Activated T-cell treated with anti-CD3 and anti-CD28 coated beads, Interleukin-2, amount 50 U/mL, for 4 hours (primary cell): ENCODE data around the gene YJU2. TPM values are rescaled to one million over a fixed set of nuclear protein-coding genes. Genes with fewer than 3 reads are reported as not detected.

Source experiments
- ATAC-seq, 2 donors: fragments of 200-7000 bp; cut with Tn5 transposase; one replicate each; pipeline ENCODE4 v1.10.0; 2021
- DNase-seq: peaks from one replicate; pipeline ENCODE4 v3.0.0-alpha.2; 2020
- H3K27me3 Mint-ChIP-seq: one replicate; pipeline ENCODE4 v1.8.0; 2021; ENCODE audit warnings: low read depth, mixed read lengths
- H3K36me3 Mint-ChIP-seq: one replicate; pipeline ENCODE4 v1.8.0; 2022; ENCODE audit warnings: mixed read lengths; ENCODE audit not compliant: insufficient read depth
- H3K4me1 Mint-ChIP-seq: one replicate; pipeline ENCODE4 v1.8.0; 2021; ENCODE audit warnings: low read depth, mixed read lengths
- H3K4me3 Mint-ChIP-seq: one replicate; pipeline ENCODE4 v1.8.0; 2021; ENCODE audit warnings: mild to moderate bottlenecking, moderate library complexity, mixed read lengths
- H3K9me3 Mint-ChIP-seq: one replicate; pipeline ENCODE4 v1.8.0; 2021; ENCODE audit warnings: mixed read lengths
- total RNA-seq, 3 donors: library from RNA; stranded (reverse); gene quantifications; one replicate each; pipeline ENCODE4 v1.2.1, GENCODE V29; 2021

YJU2 gene
- 10 to 100 TPM; 59.7 to 60.7 (median 59.9) TPM for total RNA-seq

- H3K36me3 Mint-ChIP-seq = peaks cover 24% of the 10 kb centered on the region
- H3K9me3 Mint-ChIP-seq = peaks cover 3% of the 10 kb centered on the region
- no peaks in the 10 kb centered on the region for H3K27me3 Mint-ChIP-seq
- DNase-seq (peak; percentile 98), ATAC-seq (peak; percentile 96 to 97)
- peak within 1 kb of the TSS; percentile 95 for H3K4me3 Mint-ChIP-seq
- peaks cover 20% of the 10 kb centered on the region for H3K4me1 Mint-ChIP-seq
These were observed at the start of gene YJU2 for GRCh38 chr19:4246767-4247593. TSS of gene YJU2 (plus strand) at chr19:4247080. CDS start at chr19:4247147, 67 bp downstream.

- H3K4me1 Mint-ChIP-seq = peaks cover 10% of the 10 kb centered on the region
- DNase-seq = no peak
- H3K36me3 Mint-ChIP-seq = no peaks in the 10 kb centered on the region
- no peaks in the 10 kb centered on the region for H3K9me3 Mint-ChIP-seq
- no peak for ATAC-seq
- peaks cover 54% of the 10 kb centered on the region for H3K27me3 Mint-ChIP-seq
- no peak overlapping the region for H3K4me3 Mint-ChIP-seq
These were observed 49.7 kb upstream of the YJU2 start for GRCh38 chr19:4197228-4197624.

- Mint-ChIP-seq H3K4me1 (peaks cover 10% of the 10 kb centered on the region), H3K36me3 (no peaks in the 10 kb centered on the region), H3K27me3 (peaks cover 54% of the 10 kb centered on the region), H3K4me3 (no peak overlapping the region), H3K9me3 (no peaks in the 10 kb centered on the region)
- DNase-seq = no peak
- no peak for ATAC-seq
These were observed 49.0 kb upstream of the YJU2 start for GRCh38 chr19:4197625-4198466.

GRCh38 chr19:4198467-4199126 is 48.3 kb upstream of the YJU2 start:
- H3K36me3 Mint-ChIP-seq = no peaks in the 10 kb centered on the region
- DNase-seq = no peak
- peaks cover 10% of the 10 kb centered on the region for H3K4me1 Mint-ChIP-seq
- no peak for ATAC-seq
- H3K4me3 Mint-ChIP-seq = no peak overlapping the region
- H3K27me3 Mint-ChIP-seq = peaks cover 48% of the 10 kb centered on the region
- H3K9me3 Mint-ChIP-seq = no peaks in the 10 kb centered on the region

GRCh38 chr19:4199699-4200293 is 47.1 kb upstream of the YJU2 start:
- H3K36me3 Mint-ChIP-seq = no peaks in the 10 kb centered on the region
- no peak overlapping the region for H3K4me3 Mint-ChIP-seq
- H3K4me1 Mint-ChIP-seq = peaks cover 11% of the 10 kb centered on the region
- no peaks in the 10 kb centered on the region for H3K9me3 Mint-ChIP-seq
- H3K27me3 Mint-ChIP-seq = peaks cover 38% of the 10 kb centered on the region
- ATAC-seq (no peak), DNase-seq (no peak)

- no peaks in the 10 kb centered on the region for H3K36me3 Mint-ChIP-seq
- H3K27me3 Mint-ChIP-seq = peaks cover 29% of the 10 kb centered on the region
- no peak for ATAC-seq
- H3K4me3 Mint-ChIP-seq = no peak overlapping the region
- no peaks in the 10 kb centered on the region for H3K9me3 Mint-ChIP-seq
- peaks cover 11% of the 10 kb centered on the region for H3K4me1 Mint-ChIP-seq
- no peak for DNase-seq
These were observed 45.8 kb upstream of the YJU2 start for GRCh38 chr19:4200940-4201542.

GRCh38 chr19:4201798-4202197 is 45.1 kb upstream of the YJU2 start:
- Mint-ChIP-seq H3K4me1 (peaks cover 11% of the 10 kb centered on the region), H3K27me3 (peaks cover 22% of the 10 kb centered on the region), H3K4me3 (no peak overlapping the region), H3K9me3 (no peaks in the 10 kb centered on the region), H3K36me3 (no peaks in the 10 kb centered on the region)
- no peak for DNase-seq
- no peak for ATAC-seq

GRCh38 chr19:4206818-4207484 is 39.9 kb upstream of the YJU2 start:
- DNase-seq = no peak
- peaks cover 15% of the 10 kb centered on the region for H3K27me3 Mint-ChIP-seq
- H3K36me3 Mint-ChIP-seq = no peaks in the 10 kb centered on the region
- no peak for ATAC-seq
- H3K4me1 Mint-ChIP-seq = peaks cover 1% of the 10 kb centered on the region
- H3K4me3 Mint-ChIP-seq = no peak overlapping the region
- H3K9me3 Mint-ChIP-seq = no peaks in the 10 kb centered on the region

- Mint-ChIP-seq H3K4me1 (peaks cover 1% of the 10 kb centered on the region), H3K36me3 (no peaks in the 10 kb centered on the region), H3K27me3 (peaks cover 15% of the 10 kb centered on the region), H3K9me3 (no peaks in the 10 kb centered on the region), H3K4me3 (no peak overlapping the region)
- no peak for ATAC-seq
- no peak for DNase-seq
These were observed 38.3 kb upstream of the YJU2 start for GRCh38 chr19:4208385-4209094.

- no peaks in the 10 kb centered on the region for H3K9me3 Mint-ChIP-seq
- peaks cover 10% of the 10 kb centered on the region for H3K4me1 Mint-ChIP-seq
- no peaks in the 10 kb centered on the region for H3K36me3 Mint-ChIP-seq
- H3K27me3 Mint-ChIP-seq = peaks cover 15% of the 10 kb centered on the region
- DNase-seq (no peak), ATAC-seq (no peak)
- H3K4me3 Mint-ChIP-seq = no peak overlapping the region
These were observed 36.6 kb upstream of the YJU2 start for GRCh38 chr19:4210166-4210731.

GRCh38 chr19:4213116-4213515 is 33.8 kb upstream of the YJU2 start:
- ATAC-seq = no peak
- peaks cover 4% of the 10 kb centered on the region for H3K27me3 Mint-ChIP-seq

GRCh38 chr19:4215807-4216206 is 31.1 kb upstream of the YJU2 start:
- DNase-seq (no peak), ATAC-seq (no peak)
- Mint-ChIP-seq H3K36me3 (no peaks in the 10 kb centered on the region), H3K27me3 (peaks cover 1% of the 10 kb centered on the region), H3K4me1 (peaks cover 10% of the 10 kb centered on the region), H3K9me3 (no peaks in the 10 kb centered on the region), H3K4me3 (no peak overlapping the region)

More at GRCh38 chr19:4213116-4213515, 33.8 kb upstream of the YJU2 start:
- Mint-ChIP-seq H3K4me1 (peaks cover 10% of the 10 kb centered on the region), H3K36me3 (no peaks in the 10 kb centered on the region), H3K4me3 (no peak overlapping the region), H3K9me3 (no peaks in the 10 kb centered on the region)
- DNase-seq = no peak
